ENCODE data around the gene SPINDOC. TPM values are rescaled to one million over a fixed set of nuclear protein-coding genes. Genes with fewer than 3 reads are reported as not detected.
"Not testable (repeated sequence)": the region's sequence is repeated elsewhere in the genome, so short reads cannot be mapped to it uniquely, and the experiment has no call there.

The SPINDOC gene
- total RNA-seq, 1 donor from 2014 or later: 14.0 TPM

GRCh38 chr11:63845911-63846310 lies 32.7 kb downstream of the SPINDOC start:
- DNase-seq (ENCODE audit: low spot score): no peak
- intact Hi-C loops (cut with DNase I): no loop called here

GRCh38 chr11:63846897-63847296 lies 33.6 kb downstream of the SPINDOC start:
- no peak for DNase-seq (ENCODE audit: low spot score)
- intact Hi-C loops (cut with DNase I): no loop called here

GRCh38 chr11:63847363-63847762 lies 34.1 kb downstream of the SPINDOC start:
- intact Hi-C loops (cut with DNase I): no loop called here
- no peak for DNase-seq (ENCODE audit: low spot score)

- intact Hi-C loops (cut with DNase I): no loop called here
- DNase-seq (ENCODE audit: low spot score): no peak
Observed at GRCh38 chr11:63849691-63850090, 36.4 kb downstream of the SPINDOC start.

- DNase-seq (ENCODE audit: low spot score): no peak
- intact Hi-C loops (cut with DNase I): no loop called here
Observed at GRCh38 chr11:63850920-63851319, 37.7 kb downstream of the SPINDOC start.

- intact Hi-C loops (cut with DNase I): no loop called here
Observed at GRCh38 chr11:63851364-63851763, 38.1 kb downstream of the SPINDOC start.

GRCh38 chr11:63853476-63853875 lies 40.2 kb downstream of the SPINDOC start:
- intact Hi-C loops (cut with DNase I): no loop called here
- no peak for DNase-seq (ENCODE audit: low spot score)

More at GRCh38 chr11:63851364-63851763, 38.1 kb downstream of the SPINDOC start:
- DNase-seq (ENCODE audit: low spot score): no peak

GRCh38 chr11:63854696-63855095 lies 41.4 kb downstream of the SPINDOC start:
- no peak for DNase-seq (ENCODE audit: low spot score)
- intact Hi-C loops (cut with DNase I): no loop called here

- no peak for DNase-seq (ENCODE audit: low spot score)
- intact Hi-C loops (cut with DNase I): no loop called here
Observed at GRCh38 chr11:63855975-63856374, 42.7 kb downstream of the SPINDOC start.

GRCh38 chr11:63858628-63859550 lies 45.6 kb downstream of the SPINDOC start:
- no peak for DNase-seq (ENCODE audit: low spot score)
- intact Hi-C loops (cut with DNase I): no loop called here

- intact Hi-C loops (cut with DNase I): no loop called here
- DNase-seq (ENCODE audit: low spot score): no peak
Observed at GRCh38 chr11:63862923-63863322, 49.7 kb downstream of the SPINDOC start.

GRCh38 chr11:63863620-63864019 lies 50.4 kb downstream of the SPINDOC start:
- DNase-seq (ENCODE audit: low spot score); intact Hi-C loops (cut with DNase I): not testable (repeated sequence)

- DNase-seq (ENCODE audit: low spot score): no peak
- intact Hi-C loops (cut with DNase I): no loop called here
Observed at GRCh38 chr11:63866211-63866610, 53.0 kb downstream of the SPINDOC start.

GRCh38 chr11:63867511-63867910 lies 54.3 kb downstream of the SPINDOC start:
- intact Hi-C loops (cut with DNase I): no loop called here

GRCh38 chr11:63868399-63869064 lies 55.3 kb downstream of the SPINDOC start:
- no peak for DNase-seq (ENCODE audit: low spot score)

More at GRCh38 chr11:63867511-63867910, 54.3 kb downstream of the SPINDOC start:
- no peak for DNase-seq (ENCODE audit: low spot score)

GRCh38 chr11:63869171-63869591 lies 55.9 kb downstream of the SPINDOC start:
- intact Hi-C loops (cut with DNase I): loop anchor here (2.0 kb wide), 1 partner anchor 28 kb away; no protein-coding TSS in a partner anchor
- DNase-seq (ENCODE audit: low spot score): no peak

More at GRCh38 chr11:63868399-63869064, 55.3 kb downstream of the SPINDOC start:
- intact Hi-C loops (cut with DNase I): loop anchor here (2.0 kb wide), 1 partner anchor 28 kb away; no protein-coding TSS in a partner anchor

GRCh38 chr11:63869683-63870082 lies 56.4 kb downstream of the SPINDOC start:
- DNase-seq (ENCODE audit: low spot score): no peak
- intact Hi-C loops (cut with DNase I): loop anchor here (2.0 kb wide), 1 partner anchor 29 kb away; no protein-coding TSS in a partner anchor

GRCh38 chr11:63870351-63871140 lies 57.3 kb downstream of the SPINDOC start:
- no peak for DNase-seq (ENCODE audit: low spot score)
- intact Hi-C loops (cut with DNase I): no loop called here

- intact Hi-C loops (cut with DNase I): loop anchor here (2.0 kb wide), 1 partner anchor 47 kb away; no protein-coding TSS in a partner anchor
- DNase-seq (ENCODE audit: low spot score): peak; percentile 93
Observed at GRCh38 chr11:63871962-63872799, 58.9 kb downstream of the SPINDOC start.
